ENCODE measurements around the gene ARPC1B.
"Not testable (repeated sequence)": the region's sequence is repeated elsewhere in the genome, so short reads cannot be mapped to it uniquely, and the experiment has no call there.

The ARPC1B gene

DNA sequence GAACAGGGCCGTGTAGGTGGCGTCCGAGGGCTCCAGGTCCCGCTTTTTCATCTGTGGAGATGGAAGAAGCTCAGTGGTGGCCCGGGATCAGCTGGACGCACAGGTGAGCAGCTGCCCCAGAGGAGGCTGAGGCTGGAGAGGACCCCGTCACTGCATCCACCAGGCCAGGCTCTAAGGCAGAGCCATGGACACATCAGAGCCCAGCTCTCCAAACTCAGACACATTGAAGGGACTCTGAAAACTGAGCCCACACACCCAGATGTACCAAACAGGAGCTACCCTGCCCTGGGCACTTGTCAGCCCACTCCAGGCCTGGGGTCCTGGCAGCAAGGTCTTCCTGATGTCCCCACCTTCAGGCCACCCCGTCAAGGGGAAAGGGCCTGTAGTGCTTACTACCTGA, 55.2 kb downstream of the ARPC1B start:
- no peak overlapping the region for H3K9ac ChIP-seq
- no peaks in the 10 kb centered on the region for H3K27me3 ChIP-seq (ENCODE audit: insufficient read depth, low read depth)
- H2AFZ ChIP-seq (ENCODE audit: low read depth), result no peak overlapping the region
- peaks cover 3% of the 10 kb centered on the region; the same call in 1 of the 2 replicates for H3K36me3 ChIP-seq (ENCODE audit: insufficient read depth)
- H3K4me3 ChIP-seq (IDR thresholded peaks at IDR 0.05; ENCODE audit: insufficient read depth, low read depth, low read length), result no peak overlapping the region
- H3K27ac ChIP-seq, result no peak overlapping the region
- no peaks in the 10 kb centered on the region for H3K79me2 ChIP-seq (ENCODE audit: insufficient read depth, low read depth)
- TF ChIP-seq, protein P1, sequence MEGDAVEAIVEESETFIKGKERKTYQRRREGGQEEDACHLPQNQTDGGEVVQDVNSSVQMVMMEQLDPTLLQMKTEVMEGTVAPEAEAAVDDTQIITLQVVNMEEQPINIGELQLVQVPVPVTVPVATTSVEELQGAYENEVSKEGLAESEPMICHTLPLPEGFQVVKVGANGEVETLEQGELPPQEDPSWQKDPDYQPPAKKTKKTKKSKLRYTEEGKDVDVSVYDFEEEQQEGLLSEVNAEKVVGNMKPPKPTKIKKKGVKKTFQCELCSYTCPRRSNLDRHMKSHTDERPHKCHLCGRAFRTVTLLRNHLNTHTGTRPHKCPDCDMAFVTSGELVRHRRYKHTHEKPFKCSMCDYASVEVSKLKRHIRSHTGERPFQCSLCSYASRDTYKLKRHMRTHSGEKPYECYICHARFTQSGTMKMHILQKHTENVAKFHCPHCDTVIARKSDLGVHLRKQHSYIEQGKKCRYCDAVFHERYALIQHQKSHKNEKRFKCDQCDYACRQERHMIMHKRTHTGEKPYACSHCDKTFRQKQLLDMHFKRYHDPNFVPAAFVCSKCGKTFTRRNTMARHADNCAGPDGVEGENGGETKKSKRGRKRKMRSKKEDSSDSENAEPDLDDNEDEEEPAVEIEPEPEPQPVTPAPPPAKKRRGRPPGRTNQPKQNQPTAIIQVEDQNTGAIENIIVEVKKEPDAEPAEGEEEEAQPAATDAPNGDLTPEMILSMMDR (conservative IDR thresholded peaks at IDR 0.05; ENCODE audit: low read depth, low read length), result no peak
- H3K4me2 ChIP-seq, result no peak overlapping the region
- H4K20me1 ChIP-seq (ENCODE audit: insufficient read depth), result no peaks in the 10 kb centered on the region
- no peaks in the 10 kb centered on the region for H3K4me1 ChIP-seq (ENCODE audit: low read depth, poor library complexity, severe bottlenecking)

GRCh38 chr7:99431756-99432540, 57.4 kb downstream of the ARPC1B start:
- not testable (repeated sequence) for H4K20me1 ChIP-seq (ENCODE audit: insufficient read depth); H3K27ac ChIP-seq; H3K36me3 ChIP-seq (ENCODE audit: insufficient read depth); H3K27me3 ChIP-seq (ENCODE audit: insufficient read depth, low read depth); H3K4me3 ChIP-seq (IDR thresholded peaks at IDR 0.05; ENCODE audit: insufficient read depth, low read depth, low read length); H3K9ac ChIP-seq; H3K4me1 ChIP-seq (ENCODE audit: low read depth, poor library complexity, severe bottlenecking); H2AFZ ChIP-seq (ENCODE audit: low read depth); H3K4me2 ChIP-seq
- peaks cover 18% of the 10 kb centered on the region for H3K79me2 ChIP-seq (ENCODE audit: insufficient read depth, low read depth)

- no peak overlapping the region for H3K9ac ChIP-seq
- no peak overlapping the region for H3K27ac ChIP-seq
- TF ChIP-seq, protein P1 (conservative IDR thresholded peaks at IDR 0.05; ENCODE audit: low read depth, low read length), result no peak
- no peaks in the 10 kb centered on the region for H3K27me3 ChIP-seq (ENCODE audit: insufficient read depth, low read depth)
- H4K20me1 ChIP-seq (ENCODE audit: insufficient read depth), result no peaks in the 10 kb centered on the region
- peaks cover 7% of the 10 kb centered on the region; the same call in 1 of the 2 replicates for H3K36me3 ChIP-seq (ENCODE audit: insufficient read depth)
- peaks cover 31% of the 10 kb centered on the region for H3K79me2 ChIP-seq (ENCODE audit: insufficient read depth, low read depth)
- H3K4me2 ChIP-seq, result no peak overlapping the region
- H2AFZ ChIP-seq (ENCODE audit: low read depth), result no peak overlapping the region
- H3K4me3 ChIP-seq (IDR thresholded peaks at IDR 0.05; ENCODE audit: insufficient read depth, low read depth, low read length), result no peak overlapping the region
- peaks cover 11% of the 10 kb centered on the region for H3K4me1 ChIP-seq (ENCODE audit: low read depth, poor library complexity, severe bottlenecking)
Measured at GRCh38 chr7:99433158-99433557, 58.6 kb downstream of the ARPC1B start.

GRCh38 chr7:99437946-99438572, 63.5 kb downstream of the ARPC1B start:
- H3K79me2 ChIP-seq (ENCODE audit: insufficient read depth, low read depth), result peaks cover 66% of the 10 kb centered on the region
- peak overlapping the region; percentile 86 for H3K9ac ChIP-seq
- H4K20me1 ChIP-seq (ENCODE audit: insufficient read depth), result peaks cover 9% of the 10 kb centered on the region
- H3K4me2 ChIP-seq, result peak overlapping the region; percentile 76
- no peak overlapping the region for H3K4me3 ChIP-seq (IDR thresholded peaks at IDR 0.05; ENCODE audit: insufficient read depth, low read depth, low read length)
- TF ChIP-seq, protein P1 (conservative IDR thresholded peaks at IDR 0.05; ENCODE audit: low read depth, low read length), result no peak
- peaks cover 18% of the 10 kb centered on the region for H3K4me1 ChIP-seq (ENCODE audit: low read depth, poor library complexity, severe bottlenecking)
- H3K27ac ChIP-seq, result peak overlapping the region; percentile 61
- H3K36me3 ChIP-seq (ENCODE audit: insufficient read depth), result peaks cover 6% of the 10 kb centered on the region; the same call in 1 of the 2 replicates
- H2AFZ ChIP-seq (ENCODE audit: low read depth), result peak overlapping the region; percentile 89
- no peaks in the 10 kb centered on the region for H3K27me3 ChIP-seq (ENCODE audit: insufficient read depth, low read depth)
